GM19372 (cell line): ENCODE measurements around the gene SPACA6.

Source experiments
- ATAC-seq: cut with Tn5 transposase; IDR thresholded peaks from one replicate; pipeline ENCODE4 v1.9.1; 2021; ENCODE audit warnings: mild to moderate bottlenecking, low read depth, moderate library complexity; ENCODE audit not compliant: unreplicated experiment

The SPACA6 gene

GRCh38 chr19:51688671-51689571, 4.2 kb upstream of the SPACA6 start:
- ATAC-seq, result no peak

- ATAC-seq, result no peak
Measured at GRCh38 chr19:51689751-51690453, 3.2 kb upstream of the SPACA6 start.

GRCh38 chr19:51690454-51691073, 2.6 kb upstream of the SPACA6 start:
- ATAC-seq, result no peak

GRCh38 chr19:51691074-51691583, 2.0 kb upstream of the SPACA6 start:
- ATAC-seq, result no peak

- no peak for ATAC-seq
Measured at GRCh38 chr19:51691584-51692428, 1.3 kb upstream of the SPACA6 start.

- ATAC-seq, result no peak
Measured at GRCh38 chr19:51692468-51692867, 662 bp upstream of the SPACA6 start.

GRCh38 chr19:51693819-51694218, 689 bp downstream of the SPACA6 start:
- no peak for ATAC-seq

- ATAC-seq, result no peak
Measured at GRCh38 chr19:51694318-51695085, 1.4 kb downstream of the SPACA6 start.

- no peak for ATAC-seq
Measured at GRCh38 chr19:51695088-51695487, 2.0 kb downstream of the SPACA6 start.

GRCh38 chr19:51695702-51696315, 2.7 kb downstream of the SPACA6 start:
- no peak for ATAC-seq

GRCh38 chr19:51696606-51697005, 3.5 kb downstream of the SPACA6 start:
- no peak for ATAC-seq

GRCh38 chr19:51697169-51697776, 4.1 kb downstream of the SPACA6 start:
- no peak for ATAC-seq

- ATAC-seq, result no peak
Measured at GRCh38 chr19:51698296-51698695, 5.2 kb downstream of the SPACA6 start.

- ATAC-seq, result no peak
Measured at GRCh38 chr19:51699170-51699569, 6.0 kb downstream of the SPACA6 start.

GRCh38 chr19:51701468-51702100, 8.5 kb downstream of the SPACA6 start:
- ATAC-seq, result no peak

GRCh38 chr19:51702103-51702824, 9.1 kb downstream of the SPACA6 start:
- no peak for ATAC-seq

- no peak for ATAC-seq
Measured at GRCh38 chr19:51702825-51703574, 9.9 kb downstream of the SPACA6 start.
